ENCODE data around the gene CABLES2.
"Not testable (repeated sequence)": the region's sequence is repeated elsewhere in the genome, so short reads cannot be mapped to it uniquely, and the experiment has no call there.

CABLES2 gene

DNA sequence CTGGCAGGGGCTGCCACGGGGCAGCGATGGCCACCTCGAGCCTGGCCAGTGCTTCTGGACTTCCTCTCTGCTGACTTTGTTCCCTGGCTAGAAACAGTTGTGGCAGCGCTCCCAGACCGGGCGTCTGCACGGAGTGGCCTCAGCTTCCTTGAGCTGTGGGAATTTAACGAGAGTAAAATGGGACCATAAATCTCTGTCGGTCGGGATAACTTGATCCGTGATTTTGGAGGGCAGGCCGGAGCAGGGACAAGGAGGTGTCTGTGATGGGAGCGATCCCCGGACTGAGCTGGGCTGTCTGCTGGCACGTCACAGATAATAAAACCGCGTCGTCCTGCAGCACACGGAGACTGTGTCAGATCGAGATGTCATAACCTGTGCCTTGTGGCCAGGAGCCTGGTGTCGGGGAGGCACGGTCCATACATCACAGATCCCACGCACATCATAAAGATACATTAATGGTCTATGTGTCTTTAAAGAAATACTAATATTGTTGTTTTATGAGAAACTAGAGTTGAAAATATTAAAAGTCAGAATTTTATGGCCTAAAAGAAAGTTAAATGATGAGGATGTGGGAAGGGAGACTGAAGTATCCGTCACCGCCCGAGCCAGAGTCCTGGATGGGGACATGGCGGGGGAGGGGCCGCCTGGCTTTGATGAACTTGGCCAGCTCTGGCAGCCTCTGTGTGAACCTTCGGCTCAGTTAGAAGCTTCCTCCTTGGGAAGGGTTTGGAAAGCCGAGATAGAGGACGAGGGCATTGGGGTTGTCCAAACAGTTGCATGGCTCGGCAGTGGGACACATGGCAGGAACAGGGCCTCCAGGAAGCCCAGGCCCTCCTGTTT, 26.8 kb upstream of the CABLES2 start:
- FAIRE-seq: no peak

DNA sequence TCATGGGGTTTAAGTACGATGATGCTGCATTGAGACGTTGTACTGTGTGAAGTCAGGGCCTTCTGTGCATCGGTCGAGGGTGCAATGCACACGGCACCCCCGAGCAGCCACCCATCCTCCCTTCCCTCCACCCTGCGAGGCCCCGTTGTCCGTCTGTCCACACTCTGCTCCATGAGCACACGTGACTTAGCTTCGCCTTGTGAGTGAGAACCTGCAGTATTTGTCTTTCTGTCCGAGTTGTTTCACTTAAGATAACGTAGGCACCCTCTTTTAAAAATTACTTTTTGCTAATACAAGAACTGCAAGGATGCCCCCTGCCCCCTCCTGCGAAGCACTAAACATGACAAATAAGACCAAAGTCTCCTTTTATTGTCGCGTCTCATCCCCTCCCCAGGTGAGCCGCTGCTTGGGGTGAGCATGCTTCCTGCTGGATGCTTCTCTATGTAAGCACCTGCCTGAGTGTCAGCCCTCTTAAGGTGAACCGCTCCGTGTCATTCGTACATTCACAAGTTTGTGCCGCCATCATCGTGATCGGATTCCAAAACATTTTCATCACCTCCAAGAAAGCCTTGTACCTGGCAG, 23.9 kb upstream of the CABLES2 start:
- FAIRE-seq: no peak

DNA sequence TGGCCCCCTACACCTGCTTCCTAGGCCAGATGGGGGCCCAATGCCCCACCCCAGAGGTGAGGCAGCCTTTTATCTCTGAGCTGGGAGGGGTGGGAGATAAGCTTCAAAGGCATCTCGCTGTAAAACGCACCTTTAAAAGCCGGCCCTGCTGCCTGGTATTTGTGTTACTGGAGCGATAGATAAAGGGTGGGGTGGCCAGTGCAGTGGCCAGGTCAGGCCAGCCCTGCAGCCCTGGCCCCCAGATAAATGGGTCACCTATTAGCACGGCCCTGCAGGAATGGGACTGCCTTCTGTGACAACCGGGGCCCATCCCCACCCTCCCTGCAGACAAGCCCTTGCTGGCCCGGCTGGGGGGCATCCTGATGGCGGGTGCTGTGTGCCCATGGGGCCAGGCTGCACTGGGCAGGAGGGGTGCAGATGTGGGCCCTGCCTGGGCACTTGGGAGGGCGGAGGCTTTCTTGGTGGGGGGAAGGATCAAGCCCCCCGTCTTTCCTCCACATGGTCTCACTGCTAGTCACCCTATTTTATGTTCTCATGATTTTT, 23.3 kb upstream of the CABLES2 start:
- FAIRE-seq: no peak

DNA sequence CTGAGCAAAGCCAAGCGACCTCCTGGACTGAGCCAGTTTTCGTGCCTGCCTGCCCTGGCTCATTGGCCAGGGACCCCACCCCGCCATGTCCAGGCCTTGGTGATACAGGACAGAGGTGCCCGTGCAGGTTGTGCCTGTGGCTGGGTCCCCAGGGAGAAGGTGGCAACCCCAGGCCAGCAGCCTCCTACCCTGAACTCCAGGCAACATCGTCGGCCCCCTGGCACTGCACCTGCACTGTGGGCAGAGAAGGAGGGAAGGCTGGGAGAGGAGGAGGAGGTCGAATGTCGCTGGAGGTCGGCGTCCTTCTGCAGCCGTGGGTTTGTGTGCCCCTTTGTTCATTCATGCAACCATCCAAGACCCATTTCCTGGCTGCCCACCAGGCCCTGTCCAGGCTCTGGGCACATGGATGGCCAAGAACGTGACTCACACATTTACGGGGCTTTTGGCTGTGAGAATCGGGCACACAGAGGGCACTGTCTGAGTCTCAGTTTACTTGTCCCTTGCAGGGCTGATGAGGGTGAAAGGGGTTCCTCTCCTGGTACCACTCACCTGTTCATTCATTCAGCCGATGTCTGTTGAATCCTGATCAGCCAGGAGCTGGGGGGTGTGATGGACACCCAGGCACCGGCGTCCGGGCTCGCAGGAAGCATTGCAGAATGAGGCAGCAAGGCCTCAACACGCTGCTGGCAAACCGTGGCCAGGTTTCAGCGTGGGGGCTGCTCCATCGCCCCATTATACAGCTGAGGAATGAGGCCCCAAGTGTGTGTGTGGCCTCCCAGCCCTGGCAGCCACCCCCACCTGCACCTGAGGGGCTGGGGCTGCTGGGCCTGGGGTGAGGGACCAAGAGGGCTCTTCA, 22.6 kb upstream of the CABLES2 start:
- no peak for FAIRE-seq

DNA sequence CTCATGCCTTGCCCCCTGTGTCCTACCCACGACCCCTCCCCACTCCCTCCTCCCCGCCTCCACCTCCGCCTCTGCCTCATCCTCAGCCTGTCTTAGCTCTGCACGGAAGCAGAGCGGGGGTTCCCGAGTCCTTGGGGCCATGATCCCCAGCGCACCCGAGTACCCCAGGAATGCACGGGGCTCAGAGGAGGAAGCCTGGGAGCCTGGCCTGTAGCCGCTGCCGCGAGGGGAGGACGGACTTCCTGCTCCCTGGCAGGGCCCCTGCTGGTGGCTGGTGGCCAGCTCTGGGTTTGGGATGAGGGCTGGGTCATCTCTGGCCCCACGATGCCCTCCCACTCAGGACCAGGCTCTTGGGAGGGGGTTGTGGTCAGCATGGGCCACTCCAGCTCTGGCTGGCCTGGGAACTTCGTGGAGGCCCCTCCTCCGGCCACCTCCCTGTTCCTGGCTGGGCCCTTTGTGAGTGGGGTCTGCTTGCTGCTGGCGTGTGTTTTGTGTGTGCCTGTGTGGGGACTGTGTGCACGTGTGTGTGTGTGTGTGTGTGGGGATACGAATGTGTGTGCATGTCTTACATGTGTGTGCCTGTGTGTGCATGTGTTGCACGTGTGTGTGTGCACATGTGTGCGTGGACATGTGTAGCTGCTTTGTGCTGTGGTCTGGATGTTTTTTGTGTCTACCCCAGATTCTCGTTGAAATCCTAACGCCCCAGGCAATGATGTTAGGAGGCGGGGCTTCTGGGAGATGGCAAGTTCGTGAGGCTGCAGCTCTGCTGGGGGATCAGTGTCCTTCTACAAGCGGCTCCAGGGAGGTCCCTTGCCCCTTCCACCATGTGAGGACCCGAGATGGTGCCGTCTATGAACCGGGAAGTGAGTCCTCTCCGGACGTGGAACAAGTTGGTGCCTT, 21.6 kb upstream of the CABLES2 start:
- FAIRE-seq: no peak

DNA sequence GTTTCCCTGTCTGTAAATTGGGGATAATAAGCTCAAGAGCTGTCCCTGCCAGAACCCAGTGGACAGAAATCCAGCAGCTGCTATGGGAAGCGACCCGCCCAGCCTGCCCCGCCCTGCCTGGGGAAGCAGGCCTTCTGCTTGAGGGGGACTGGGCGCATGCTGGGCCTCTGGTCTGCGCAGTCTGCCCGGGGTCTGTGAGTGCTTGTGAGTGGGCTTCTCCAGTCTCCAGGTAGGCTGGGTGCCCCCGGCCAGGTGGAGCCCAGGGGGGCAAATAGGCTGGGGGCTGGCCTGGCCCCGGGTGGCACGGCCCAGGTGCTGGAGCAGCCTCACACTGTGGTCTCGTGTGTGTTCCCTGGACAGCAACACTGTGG, 20.9 kb upstream of the CABLES2 start:
- FAIRE-seq: no peak

DNA sequence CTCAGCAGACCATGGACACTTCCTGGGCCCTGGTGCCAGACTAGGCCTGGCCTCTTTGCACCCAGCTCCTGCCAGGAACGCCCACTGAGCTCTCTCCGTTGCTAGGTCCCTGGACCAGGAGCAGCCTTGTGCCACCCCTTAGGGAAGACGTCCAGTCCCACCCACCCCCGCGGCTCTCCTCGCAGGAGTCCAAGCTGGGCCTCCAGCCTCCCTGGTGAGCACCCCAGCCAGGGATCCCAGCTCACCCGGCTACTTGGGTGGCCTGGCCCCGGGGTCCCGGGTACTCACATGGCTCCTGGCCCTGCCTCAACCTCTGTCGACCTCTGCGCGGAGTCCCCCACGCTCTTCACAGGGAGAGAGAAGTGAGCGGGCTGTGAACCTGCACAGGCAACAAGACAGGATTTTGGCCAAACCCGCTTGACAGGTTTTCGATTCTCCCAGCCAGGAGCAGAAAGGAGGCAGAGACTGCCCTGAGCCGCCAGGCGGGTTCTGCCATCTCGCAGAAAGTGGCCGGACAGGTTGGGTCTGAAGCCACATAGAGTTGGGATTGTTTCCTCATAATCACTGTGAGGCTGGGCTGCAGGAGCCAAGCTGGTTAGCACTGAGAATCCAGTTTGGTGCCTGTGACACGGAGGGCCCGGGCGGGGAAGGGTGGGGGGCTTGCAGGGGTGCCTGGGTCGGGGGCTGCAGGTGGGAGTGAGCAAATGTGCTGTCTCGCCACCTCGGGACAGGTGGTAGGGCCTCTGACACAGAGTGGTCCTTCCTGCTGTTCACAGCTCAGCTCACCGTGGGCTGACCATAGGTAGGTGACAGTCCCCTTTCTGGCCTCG, 20.3 kb upstream of the CABLES2 start, which contains the start of gene RBBP8NL:
RBBP8NL (minus strand) TSS at position 368 of the 830 bp plus-strand sequence. CDS start 7,892 bp downstream, outside the sequence.
- no peak for FAIRE-seq

DNA sequence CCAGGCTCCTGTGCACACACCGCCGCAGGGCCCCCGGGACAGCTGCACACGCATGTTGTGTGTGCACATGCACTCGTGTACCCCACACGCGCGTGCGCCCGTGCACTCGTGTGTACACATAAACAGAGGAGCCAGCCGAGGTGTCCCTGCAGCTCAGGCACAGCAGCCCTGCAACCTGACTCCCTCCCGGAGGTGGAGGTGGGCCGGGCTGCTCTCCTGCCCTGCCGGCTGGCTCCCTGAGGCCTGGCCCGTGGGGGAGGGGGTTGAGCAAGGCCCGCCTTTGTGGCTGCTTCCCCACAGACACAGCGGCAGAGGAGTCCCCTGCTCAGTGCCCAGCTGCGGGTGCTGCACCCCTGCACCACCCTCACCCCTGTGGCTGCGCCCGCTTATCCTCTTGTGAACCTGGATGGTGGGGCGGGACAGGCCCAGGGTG, 19.6 kb upstream of the CABLES2 start:
- no peak for FAIRE-seq

DNA sequence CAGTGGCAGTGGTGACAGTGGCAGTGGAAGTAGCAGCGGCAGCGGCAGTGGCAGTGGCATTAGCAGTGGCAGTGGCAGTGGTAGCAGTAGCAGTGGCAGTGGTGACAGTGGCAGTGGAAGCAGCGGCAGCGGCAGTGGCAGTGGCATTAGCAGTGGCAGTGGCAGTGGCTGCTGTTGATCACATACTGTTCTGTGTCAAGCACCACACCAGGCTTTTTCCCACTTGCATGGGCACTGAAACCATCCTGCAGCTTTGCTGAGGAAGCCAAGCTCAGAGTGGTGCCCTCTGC, 18.9 kb upstream of the CABLES2 start:
- not testable (repeated sequence) for FAIRE-seq

DNA sequence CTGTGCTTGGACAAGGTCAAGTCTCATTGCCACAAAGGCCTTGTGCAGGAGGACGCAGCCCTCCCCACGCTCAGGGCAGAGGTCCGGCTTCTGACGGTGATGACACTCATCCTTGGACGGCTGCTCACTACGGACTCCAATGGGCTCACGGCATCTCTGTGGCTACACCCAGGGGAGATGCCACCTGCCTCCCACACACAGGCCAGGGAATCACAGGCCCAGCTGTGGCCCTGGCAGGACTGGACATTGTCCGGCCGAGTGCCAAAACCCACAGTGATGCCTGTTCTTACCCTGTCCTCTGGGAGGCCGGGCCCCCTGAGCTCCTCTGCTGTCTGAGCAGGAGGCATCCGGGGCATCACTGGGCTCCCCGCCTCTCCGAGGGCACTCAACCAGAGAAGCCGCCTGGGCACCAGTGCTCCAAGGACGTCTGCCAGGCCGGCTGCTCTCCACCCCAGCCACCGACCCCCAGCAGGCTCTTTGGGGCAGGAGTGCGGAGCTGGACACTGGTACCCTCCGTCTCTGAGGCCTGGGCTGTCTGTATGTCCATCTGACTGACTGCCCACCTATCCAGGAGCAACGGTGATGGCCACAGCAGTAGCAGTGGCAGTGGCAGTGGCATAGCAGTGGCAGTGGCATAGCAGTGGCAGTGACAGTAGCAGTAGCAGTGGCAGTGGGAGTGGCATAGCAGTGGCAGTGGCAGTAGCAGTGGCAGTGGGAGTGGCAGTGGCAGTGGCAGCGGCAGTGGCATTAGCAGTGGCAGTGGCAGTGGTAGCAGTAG, 18.4 kb upstream of the CABLES2 start:
- FAIRE-seq: no peak

DNA sequence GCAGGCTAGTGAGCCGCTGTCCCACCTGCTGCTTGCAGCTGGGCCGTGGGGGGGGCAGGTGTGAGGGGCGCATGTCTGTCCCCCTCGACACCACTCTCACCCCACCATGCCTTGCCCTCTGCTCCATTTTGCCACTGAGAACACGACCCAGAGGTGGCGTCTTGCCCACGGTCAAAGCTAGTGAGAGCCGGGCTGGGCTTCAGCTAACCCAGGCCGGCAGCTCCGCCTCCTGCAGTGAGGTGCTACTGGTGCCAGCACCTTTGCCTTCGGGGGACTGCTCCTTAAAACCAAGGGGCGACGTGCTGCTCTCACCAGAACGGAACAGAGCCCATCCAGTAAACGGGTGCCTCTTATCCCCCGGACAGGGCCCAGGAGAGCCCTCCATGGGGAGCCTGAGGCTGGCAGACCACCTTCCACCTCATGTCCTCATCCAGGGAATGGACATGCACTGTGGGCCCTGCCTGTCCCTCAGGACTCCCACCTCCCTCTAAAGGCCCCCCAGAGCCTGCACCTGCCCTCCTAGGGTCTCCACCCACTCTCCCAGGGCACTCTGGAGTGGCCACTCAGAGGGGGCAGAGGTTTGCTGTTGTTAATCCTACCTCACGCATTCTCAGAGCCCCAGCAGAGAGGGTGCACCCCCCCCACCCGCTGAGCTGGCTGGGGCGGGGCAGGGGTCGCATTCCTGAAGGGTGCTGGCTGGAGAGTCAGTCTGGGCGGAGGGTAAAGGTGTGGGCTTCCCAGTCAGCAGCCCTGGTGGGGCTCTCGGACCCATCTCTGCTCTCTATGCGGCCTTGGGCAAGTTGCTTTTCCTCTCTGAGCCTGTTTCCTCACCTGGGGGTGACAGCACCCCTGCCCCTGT, 17.4 kb upstream of the CABLES2 start:
- no peak for FAIRE-seq

DNA sequence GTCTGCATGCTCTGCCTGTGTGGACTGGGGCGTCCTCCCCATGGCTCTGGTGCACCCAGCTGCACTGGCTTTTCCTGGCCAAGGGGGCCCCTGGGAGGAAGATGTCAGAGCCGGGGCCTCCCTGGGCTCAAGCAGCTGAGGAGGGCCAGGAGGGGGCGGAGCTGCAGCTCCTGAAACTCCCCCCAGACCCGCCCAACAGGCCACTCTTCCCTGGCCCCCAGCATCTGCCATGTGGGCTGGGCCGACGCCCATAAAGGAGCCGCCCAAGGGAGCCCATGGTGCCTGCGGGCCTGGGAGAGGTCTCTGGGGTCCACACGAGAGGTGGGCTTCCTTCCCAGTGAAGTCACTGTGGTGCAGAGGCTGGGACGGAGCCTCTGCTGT, 16.2 kb upstream of the CABLES2 start:
- no peak for FAIRE-seq

DNA sequence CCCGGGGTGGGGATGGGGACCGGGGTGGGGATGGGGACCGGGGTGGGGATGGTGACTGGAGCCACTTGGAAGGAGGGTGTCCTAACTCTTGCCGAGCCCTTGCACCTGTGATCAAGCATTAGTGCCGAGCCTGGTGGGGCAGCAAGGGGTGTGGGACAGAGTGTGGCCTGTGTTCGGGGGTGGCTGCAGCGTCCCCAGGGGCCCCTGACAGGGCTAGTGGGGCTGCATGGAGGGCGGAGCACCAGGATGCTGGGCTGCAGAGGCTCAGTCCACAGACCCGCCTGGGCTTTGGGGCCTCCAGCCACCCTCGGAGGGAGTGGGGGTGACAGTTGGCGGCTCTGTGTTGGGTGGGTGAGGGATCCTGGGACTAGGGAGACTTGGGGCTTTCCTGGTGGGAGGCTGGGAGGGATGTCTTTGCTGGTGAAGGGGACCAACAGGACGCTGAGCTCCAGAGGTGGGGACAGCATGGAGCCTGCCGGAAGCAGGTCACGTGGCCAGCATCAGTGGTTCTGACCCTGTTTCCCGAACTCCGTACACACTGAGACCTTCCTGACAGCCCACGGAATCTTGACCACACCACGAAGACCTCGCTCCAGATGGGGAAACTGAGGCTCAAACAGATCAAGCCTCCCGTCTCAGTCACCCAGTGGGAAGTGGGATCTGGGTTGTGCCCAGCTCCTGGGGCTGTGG, 15.7 kb upstream of the CABLES2 start:
- FAIRE-seq: no peak

DNA sequence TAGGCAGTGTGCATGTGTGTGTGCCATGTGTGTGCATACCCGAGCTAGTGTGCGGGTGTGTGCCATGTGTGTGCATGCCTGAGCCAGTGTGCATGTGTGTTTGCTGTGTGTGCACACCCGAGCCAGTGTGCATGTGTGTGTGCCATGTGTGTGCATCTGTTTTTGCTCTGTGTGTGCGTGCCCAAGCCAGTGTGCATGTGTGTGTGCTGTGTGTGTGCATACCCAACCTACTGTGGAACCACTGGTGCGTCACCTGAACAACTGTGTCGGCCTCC, 14.6 kb upstream of the CABLES2 start:
- FAIRE-seq: no peak

DNA sequence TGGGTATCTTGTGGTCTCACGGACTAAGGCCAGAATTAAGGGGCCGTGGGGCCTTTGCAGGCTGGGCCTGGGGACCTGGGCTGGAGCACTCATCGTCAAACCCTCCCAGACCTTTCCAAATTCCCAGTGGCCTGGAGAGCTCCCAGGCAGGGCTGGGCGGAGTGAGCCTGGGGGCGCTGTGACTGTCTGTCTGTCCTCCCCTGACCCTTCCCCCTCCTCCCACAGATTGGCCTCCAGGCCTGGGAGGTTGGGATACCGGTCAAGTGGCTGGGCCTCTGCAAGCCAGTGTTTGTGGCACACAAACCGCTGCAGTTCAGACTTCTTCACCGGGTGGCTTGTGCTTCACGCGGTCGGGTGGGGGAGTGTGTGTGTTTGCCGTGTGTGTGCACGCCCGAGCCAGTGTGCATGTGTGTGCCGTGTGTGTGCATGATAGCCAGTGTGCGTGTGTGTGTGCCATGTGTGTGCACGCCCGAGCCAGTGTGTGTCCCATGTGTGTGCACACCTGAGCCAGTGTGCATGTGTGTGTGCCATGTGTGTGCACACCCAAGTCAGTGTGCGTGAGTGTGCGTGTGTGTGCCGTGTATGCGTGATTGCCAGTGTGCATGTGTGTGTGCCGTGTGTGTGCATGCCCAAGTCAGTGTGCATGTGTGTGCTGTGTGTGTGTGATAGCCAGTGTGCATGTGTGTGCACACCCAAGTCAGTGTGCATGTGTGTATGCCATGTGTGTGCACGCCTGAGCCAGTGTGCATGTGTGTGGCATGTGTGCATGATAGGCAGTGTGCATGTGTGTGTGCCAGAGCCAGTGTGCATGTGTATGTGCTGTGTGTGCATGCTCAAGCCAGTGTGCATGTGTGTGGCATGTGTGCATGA, 14.0 kb upstream of the CABLES2 start:
- FAIRE-seq: no peak

DNA sequence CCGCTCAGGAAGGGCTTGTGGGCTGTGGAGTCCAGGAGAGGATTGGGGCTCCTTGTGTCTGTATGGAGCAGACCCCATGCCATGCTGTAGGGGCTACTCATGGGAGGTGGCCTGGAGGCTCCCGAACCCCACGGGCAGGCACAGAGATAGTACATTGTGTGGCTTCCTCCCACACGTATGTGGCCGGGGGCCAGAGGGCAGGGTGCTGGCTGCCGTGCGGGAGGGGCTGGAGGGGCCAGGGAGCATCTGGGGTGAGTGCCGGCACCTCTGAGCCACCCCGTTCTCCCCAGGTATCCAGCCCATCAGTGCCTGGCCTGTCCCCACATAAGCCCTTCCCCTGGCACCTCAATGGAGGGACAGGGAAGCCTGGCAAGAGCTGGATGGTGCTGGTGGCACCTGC, 12.7 kb upstream of the CABLES2 start:
- FAIRE-seq: no peak

DNA sequence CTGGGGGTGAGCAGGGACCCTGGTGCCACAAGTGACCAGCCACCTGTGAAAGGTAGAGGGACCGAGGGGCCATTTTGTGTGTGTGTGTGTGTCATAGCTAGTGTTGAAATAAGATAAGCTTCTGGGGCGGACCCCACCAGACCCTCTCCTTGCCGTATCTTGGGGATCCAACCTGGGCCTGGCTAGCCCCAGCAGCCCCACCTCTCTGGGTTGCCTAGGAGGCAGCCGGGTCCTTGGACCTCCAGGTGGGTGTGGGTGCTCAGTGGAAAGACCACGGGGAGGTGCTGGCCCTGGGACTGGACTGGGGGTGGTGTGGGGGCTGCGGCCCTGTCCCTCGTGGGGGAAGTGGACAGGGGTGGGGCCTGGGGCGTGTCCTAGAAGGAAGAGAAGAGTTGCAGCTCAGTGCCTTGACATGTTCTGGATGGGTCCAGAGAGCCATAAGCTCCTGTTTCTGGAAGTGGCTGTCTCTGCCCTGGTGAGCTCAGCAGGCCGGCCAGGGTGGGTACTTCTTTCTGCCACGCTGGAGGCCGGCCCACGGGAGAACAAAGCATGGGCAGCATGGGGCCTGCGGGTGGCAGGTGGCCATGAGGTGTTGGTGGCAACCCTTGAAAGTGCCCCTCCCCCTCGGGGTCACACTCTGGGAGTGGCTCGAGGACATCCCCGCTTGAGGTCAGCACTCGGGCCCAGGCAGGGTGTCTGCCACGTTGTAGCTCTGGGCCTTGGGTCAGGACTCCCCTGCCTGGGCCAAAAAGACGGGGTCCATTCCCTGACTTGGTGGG, 11.8 kb upstream of the CABLES2 start:
- FAIRE-seq: no peak
